BLaER1 treated with 17β-estradiol and CSF1 and Interleukin-3, amounts not matched to agents 10 nM and 100 nM (cell line): ENCODE measurements around the gene SIRT4.

Experiments
- H3K27ac ChIP-seq, 11 experiments: shearing (Covaris generic); formaldehyde crosslinking; 2 replicates each; pipeline ENCODE4 v1.8.1; 2022
- H3K27me3 ChIP-seq, 11 experiments: shearing (Covaris generic); formaldehyde crosslinking; 2 replicates each; pipeline ENCODE4 v1.8.1; 2022
- H3K36me3 ChIP-seq, 11 experiments: shearing (Covaris generic); formaldehyde crosslinking; 2 replicates each; pipeline ENCODE4 v1.8.1; 2022
- H3K4me1 ChIP-seq, 10 experiments: shearing (Covaris generic); formaldehyde crosslinking; 2 replicates each; pipeline ENCODE4 v1.8.1; 2022
- H3K4me2 ChIP-seq, 11 experiments: shearing (Covaris generic); formaldehyde crosslinking; 2 replicates each; pipeline ENCODE4 v1.8.1; 2022
- H3K4me3 ChIP-seq, 10 experiments: shearing (Covaris generic); formaldehyde crosslinking; 2 replicates each; pipeline ENCODE4 v1.8.1; 2022
- H3K9ac ChIP-seq, 11 experiments: shearing (Covaris generic); formaldehyde crosslinking; 2 replicates each; pipeline ENCODE4 v1.8.1; 2022
- H3K9me3 ChIP-seq, 11 experiments: shearing (Covaris generic); formaldehyde crosslinking; replicated peaks in 1 of 11; 2 replicates each; pipeline ENCODE4 v1.8.1; 2022
- H4K20me1 ChIP-seq, 11 experiments: shearing (Covaris generic); formaldehyde crosslinking; 2 replicates each; pipeline ENCODE4 v1.8.1; 2022
- Cebpa-rat ChIP-seq, 11 experiments: shearing (Covaris generic); IDR thresholded peaks; 2 replicates each; pipeline ENCODE4 v1.8.1; 2022

SIRT4 gene

GRCh38 chr12:120342175-120343038, 40.3 kb downstream of the SIRT4 start:
- Histone ChIP-seq H3K36me3 (no peaks in the 10 kb centered on the region), H3K4me1 (peaks cover 0 to 14% (median 3%) of the 10 kb centered on the region in 10 experiments; a peak in 7 of 20 replicates), H3K9me3 (peaks cover 15 to 28% (median 19%) of the 10 kb centered on the region in 11 experiments), H4K20me1 (no peaks in the 10 kb centered on the region), H3K27me3 (no peaks in the 10 kb centered on the region), H3K27ac (no peak overlapping the region), H3K4me3 (no peak overlapping the region), H3K4me2 (no peak overlapping the region), H3K9ac (no peak overlapping the region)
- TF ChIP-seq Cebpa-rat (IDR thresholded peaks at IDR 0.05): no peak

- H3K9me3 ChIP-seq: peaks cover 8 to 21% (median 13%) of the 10 kb centered on the region in 11 experiments
- H3K4me3 ChIP-seq: no peak overlapping the region
- H3K36me3 ChIP-seq: no peaks in the 10 kb centered on the region
- H3K27ac ChIP-seq: no peak overlapping the region
- no peak overlapping the region for H3K4me2 ChIP-seq
- no peaks in the 10 kb centered on the region for H3K27me3 ChIP-seq
- peaks cover 0 to 14% (median 3%) of the 10 kb centered on the region in 10 experiments; a peak in 7 of 20 replicates for H3K4me1 ChIP-seq
- H3K9ac ChIP-seq: no peak overlapping the region
- no peaks in the 10 kb centered on the region for H4K20me1 ChIP-seq
- TF ChIP-seq Cebpa-rat (IDR thresholded peaks at IDR 0.05): no peak
Measured at GRCh38 chr12:120343039-120343537, 41.0 kb downstream of the SIRT4 start.

- Histone ChIP-seq H3K9me3 (peaks cover 2 to 15% (median 6%) of the 10 kb centered on the region in 11 experiments; a peak in 17 of 22 replicates), H3K9ac (no peak overlapping the region), H3K4me1 (peaks cover 0 to 14% (median 3%) of the 10 kb centered on the region in 10 experiments; a peak in 7 of 20 replicates), H3K27ac (no peak overlapping the region), H3K27me3 (no peaks in the 10 kb centered on the region), H4K20me1 (no peaks in the 10 kb centered on the region), H3K4me3 (no peak overlapping the region), H3K36me3 (no peaks in the 10 kb centered on the region), H3K4me2 (no peak overlapping the region)
- TF ChIP-seq Cebpa-rat (IDR thresholded peaks at IDR 0.05): no peak
Measured at GRCh38 chr12:120343692-120344091, 41.6 kb downstream of the SIRT4 start.

- Histone ChIP-seq H4K20me1 (no peaks in the 10 kb centered on the region), H3K27me3 (no peaks in the 10 kb centered on the region), H3K36me3 (no peaks in the 10 kb centered on the region), H3K9me3 (no peaks in the 10 kb centered on the region), H3K9ac (no peak overlapping the region), H3K27ac (no peak overlapping the region), H3K4me3 (no peak overlapping the region), H3K4me1 (peaks cover 0 to 14% (median 3%) of the 10 kb centered on the region in 10 experiments; a peak in 7 of 20 replicates), H3K4me2 (no peak overlapping the region)
- no peak for TF ChIP-seq Cebpa-rat (IDR thresholded peaks at IDR 0.05)
Measured at GRCh38 chr12:120346031-120346430, 43.9 kb downstream of the SIRT4 start.

GRCh38 chr12:120346681-120347080, 44.6 kb downstream of the SIRT4 start:
- H3K4me3 ChIP-seq: no peak overlapping the region
- no peaks in the 10 kb centered on the region for H3K9me3 ChIP-seq
- TF ChIP-seq Cebpa-rat (IDR thresholded peaks at IDR 0.05): no peak
- H4K20me1 ChIP-seq: no peaks in the 10 kb centered on the region
- H3K36me3 ChIP-seq: no peaks in the 10 kb centered on the region
- H3K4me1 ChIP-seq: peaks cover 0 to 14% (median 3%) of the 10 kb centered on the region in 10 experiments; a peak in 7 of 20 replicates
- H3K27ac ChIP-seq: no peak overlapping the region
- H3K27me3 ChIP-seq: no peaks in the 10 kb centered on the region
- H3K9ac ChIP-seq: no peak overlapping the region
- no peak overlapping the region for H3K4me2 ChIP-seq

GRCh38 chr12:120347766-120348165, 45.6 kb downstream of the SIRT4 start:
- no peak for TF ChIP-seq Cebpa-rat (IDR thresholded peaks at IDR 0.05)
- H3K4me2 ChIP-seq: no peak overlapping the region
- H3K9me3 ChIP-seq: no peaks in the 10 kb centered on the region
- H3K27me3 ChIP-seq: no peaks in the 10 kb centered on the region
- no peak overlapping the region for H3K4me3 ChIP-seq
- H3K36me3 ChIP-seq: no peaks in the 10 kb centered on the region
- no peaks in the 10 kb centered on the region for H4K20me1 ChIP-seq
- no peak overlapping the region for H3K9ac ChIP-seq
- H3K4me1 ChIP-seq: peaks cover 0 to 17% (median 6%) of the 10 kb centered on the region in 10 experiments; a peak in 8 of 20 replicates
- H3K27ac ChIP-seq: no peak overlapping the region

GRCh38 chr12:120350576-120351350, 48.6 kb downstream of the SIRT4 start:
- peaks cover 0 to 6% (median 0%) of the 10 kb centered on the region in 10 experiments; a peak in 3 of 20 replicates for H3K4me1 ChIP-seq
- no peak overlapping the region for H3K4me3 ChIP-seq
- no peaks in the 10 kb centered on the region for H3K27me3 ChIP-seq
- TF ChIP-seq Cebpa-rat (IDR thresholded peaks at IDR 0.05): no peak
- no peaks in the 10 kb centered on the region for H4K20me1 ChIP-seq
- no peaks in the 10 kb centered on the region for H3K9me3 ChIP-seq
- H3K27ac ChIP-seq: no peak overlapping the region
- H3K9ac ChIP-seq: no peak overlapping the region
- H3K36me3 ChIP-seq: no peaks in the 10 kb centered on the region
- no peak overlapping the region for H3K4me2 ChIP-seq

GRCh38 chr12:120352117-120352516, 50.0 kb downstream of the SIRT4 start:
- Histone ChIP-seq H3K9ac (no peak overlapping the region), H4K20me1 (peaks cover 0 to 4% (median 0%) of the 10 kb centered on the region in 11 experiments; a peak in 1 of 22 replicates), H3K4me2 (no peak overlapping the region; a peak in 1 of 22 replicates), H3K27ac (no peak overlapping the region; a peak in 1 of 22 replicates), H3K27me3 (no peaks in the 10 kb centered on the region), H3K4me1 (peaks cover 0 to 10% (median 0%) of the 10 kb centered on the region in 10 experiments; a peak in 4 of 20 replicates), H3K9me3 (no peaks in the 10 kb centered on the region), H3K36me3 (no peaks in the 10 kb centered on the region), H3K4me3 (no peak overlapping the region)
- TF ChIP-seq Cebpa-rat (IDR thresholded peaks at IDR 0.05): no peak

GRCh38 chr12:120353136-120353535, 51.0 kb downstream of the SIRT4 start:
- Histone ChIP-seq H3K36me3 (no peaks in the 10 kb centered on the region), H3K27me3 (no peaks in the 10 kb centered on the region), H3K4me2 (no peak overlapping the region), H3K4me3 (no peak overlapping the region), H3K9ac (no peak overlapping the region), H3K4me1 (peaks cover 0 to 10% (median 0%) of the 10 kb centered on the region in 10 experiments; a peak in 4 of 20 replicates), H3K9me3 (no peaks in the 10 kb centered on the region), H3K27ac (no peak overlapping the region), H4K20me1 (peaks cover 0 to 4% (median 0%) of the 10 kb centered on the region in 11 experiments; a peak in 1 of 22 replicates)
- no peak for TF ChIP-seq Cebpa-rat (IDR thresholded peaks at IDR 0.05)
